GM21786 (cell line): ENCODE data around the gene COQ10A.
"Not testable (repeated sequence)": the region's sequence is repeated elsewhere in the genome, so short reads cannot be mapped to it uniquely, and the experiment has no call there.

Experiments
- ATAC-seq: cut with Tn5 transposase; IDR thresholded peaks from one replicate; pipeline ENCODE4 v1.9.1; 2021; ENCODE audit not compliant: unreplicated experiment

COQ10A gene

GRCh38 chr12:56242986-56243385 is 23.8 kb upstream of the COQ10A start:
- no peak for ATAC-seq

- ATAC-seq: no peak
Observed at GRCh38 chr12:56243731-56244181, 23.0 kb upstream of the COQ10A start.

- no peak for ATAC-seq
Observed at GRCh38 chr12:56244494-56244893, 22.2 kb upstream of the COQ10A start.

- no peak for ATAC-seq
Observed at GRCh38 chr12:56247923-56248322, 18.8 kb upstream of the COQ10A start.

- ATAC-seq: no peak
Observed at GRCh38 chr12:56248711-56249110, 18.0 kb upstream of the COQ10A start.

GRCh38 chr12:56252649-56253048 is 14.1 kb upstream of the COQ10A start:
- no peak for ATAC-seq

- ATAC-seq: no peak
Observed at GRCh38 chr12:56253091-56253490, 13.7 kb upstream of the COQ10A start.

- ATAC-seq: no peak
Observed at GRCh38 chr12:56255671-56256070, 11.1 kb upstream of the COQ10A start.

- no peak for ATAC-seq
Observed at GRCh38 chr12:56256326-56256960, 10.3 kb upstream of the COQ10A start.

- ATAC-seq: no peak
Observed at GRCh38 chr12:56257071-56257470, 9.7 kb upstream of the COQ10A start.

GRCh38 chr12:56257491-56258067 is 9.2 kb upstream of the COQ10A start:
- peak; percentile 15 for ATAC-seq

GRCh38 chr12:56258068-56258819 is 8.5 kb upstream of the COQ10A start, which contains the start of gene ANKRD52:
Gene ANKRD52, minus strand, starts transcription at chr12:56258384. Its CDS starts 115 bp downstream, at chr12:56258269.
- peak; percentile 88 for ATAC-seq

GRCh38 chr12:56258820-56259183 is 7.9 kb upstream of the COQ10A start:
- ATAC-seq: no peak

GRCh38 chr12:56260380-56260779 is 6.4 kb upstream of the COQ10A start:
- no peak for ATAC-seq

- ATAC-seq: no peak
Observed at GRCh38 chr12:56260921-56261320, 5.8 kb upstream of the COQ10A start.

GRCh38 chr12:56261503-56262232 is 5.1 kb upstream of the COQ10A start:
- no peak for ATAC-seq

- ATAC-seq: not testable (repeated sequence)
Observed at GRCh38 chr12:56262955-56263354, 3.8 kb upstream of the COQ10A start.

- not testable (repeated sequence) for ATAC-seq
Observed at GRCh38 chr12:56266068-56266692, 562 bp upstream of the COQ10A start.

GRCh38 chr12:56267443-56268071 is 815 bp downstream of the COQ10A start:
- peak; percentile 7 for ATAC-seq

GRCh38 chr12:56271031-56271430 is 4.3 kb downstream of the COQ10A start:
- ATAC-seq: no peak
